Measurements from ENCODE around the gene APOBEC3B.
"Not testable (repeated sequence)": the region's sequence is repeated elsewhere in the genome, so short reads cannot be mapped to it uniquely, and the experiment has no call there.

The APOBEC3B gene

DNA sequence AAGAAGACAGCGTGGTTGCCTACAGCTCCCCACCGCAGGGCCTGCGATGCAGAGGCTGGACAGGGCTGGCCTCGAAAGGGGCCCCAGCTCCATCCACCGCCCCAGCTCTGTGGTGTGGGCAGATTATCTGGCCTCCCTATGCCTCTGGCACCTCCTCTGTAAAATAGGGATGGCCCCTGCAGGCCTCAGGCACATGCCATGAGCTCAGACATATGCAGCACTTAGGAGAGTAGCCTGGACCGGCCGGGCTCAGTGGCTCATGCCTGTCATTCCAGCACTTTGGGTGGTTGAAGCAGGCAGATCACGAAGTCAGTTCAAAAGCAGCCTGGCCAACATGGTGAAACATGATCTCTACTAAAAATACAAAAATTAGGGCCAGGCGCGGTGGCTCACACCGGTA lies 46.1 kb downstream of the APOBEC3B start:
- H3K27ac ChIP-seq = no peak overlapping the region
- TF ChIP-seq, protein P1, sequence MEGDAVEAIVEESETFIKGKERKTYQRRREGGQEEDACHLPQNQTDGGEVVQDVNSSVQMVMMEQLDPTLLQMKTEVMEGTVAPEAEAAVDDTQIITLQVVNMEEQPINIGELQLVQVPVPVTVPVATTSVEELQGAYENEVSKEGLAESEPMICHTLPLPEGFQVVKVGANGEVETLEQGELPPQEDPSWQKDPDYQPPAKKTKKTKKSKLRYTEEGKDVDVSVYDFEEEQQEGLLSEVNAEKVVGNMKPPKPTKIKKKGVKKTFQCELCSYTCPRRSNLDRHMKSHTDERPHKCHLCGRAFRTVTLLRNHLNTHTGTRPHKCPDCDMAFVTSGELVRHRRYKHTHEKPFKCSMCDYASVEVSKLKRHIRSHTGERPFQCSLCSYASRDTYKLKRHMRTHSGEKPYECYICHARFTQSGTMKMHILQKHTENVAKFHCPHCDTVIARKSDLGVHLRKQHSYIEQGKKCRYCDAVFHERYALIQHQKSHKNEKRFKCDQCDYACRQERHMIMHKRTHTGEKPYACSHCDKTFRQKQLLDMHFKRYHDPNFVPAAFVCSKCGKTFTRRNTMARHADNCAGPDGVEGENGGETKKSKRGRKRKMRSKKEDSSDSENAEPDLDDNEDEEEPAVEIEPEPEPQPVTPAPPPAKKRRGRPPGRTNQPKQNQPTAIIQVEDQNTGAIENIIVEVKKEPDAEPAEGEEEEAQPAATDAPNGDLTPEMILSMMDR (conservative IDR thresholded peaks at IDR 0.05) = no peak

DNA sequence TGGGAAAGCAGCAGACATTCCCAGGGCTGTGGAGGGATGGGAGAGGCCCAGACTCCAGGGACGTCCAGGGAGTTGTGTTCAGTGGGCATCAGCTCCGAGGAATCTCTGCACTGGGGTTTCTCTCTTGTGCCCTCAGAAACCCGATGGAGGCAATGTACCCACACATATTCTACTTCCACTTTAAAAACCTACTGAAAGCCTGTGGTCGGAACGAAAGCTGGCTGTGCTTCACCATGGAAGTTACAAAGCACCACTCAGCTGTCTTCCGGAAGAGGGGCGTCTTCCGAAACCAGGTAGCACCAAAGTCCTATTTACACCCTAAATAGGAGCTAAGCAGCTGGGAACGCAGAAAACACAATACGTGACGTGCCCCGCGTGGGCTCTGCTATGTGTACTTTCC lies 47.1 kb downstream of the APOBEC3B start:
- H3K27ac ChIP-seq = no peak overlapping the region
- TF ChIP-seq, protein P1 (conservative IDR thresholded peaks at IDR 0.05) = no peak

DNA sequence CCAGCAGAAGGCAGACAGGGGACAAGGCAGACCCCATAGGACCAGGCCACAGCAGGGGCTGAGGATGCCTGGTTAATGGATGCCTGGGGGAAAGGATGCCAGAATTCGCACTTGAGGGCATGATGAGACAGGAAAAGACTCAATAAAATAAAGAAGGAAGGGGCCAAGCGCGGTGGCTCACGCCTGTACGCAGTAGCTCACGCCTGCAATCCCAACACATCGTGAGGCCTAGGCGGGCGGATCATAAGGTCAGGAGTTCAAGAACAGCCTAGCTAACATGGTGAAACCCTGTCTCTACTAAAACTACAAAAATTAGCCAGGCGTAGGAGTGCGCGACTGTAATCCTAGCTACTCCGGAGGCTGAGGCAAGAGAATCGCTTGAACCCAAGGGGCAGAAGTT lies 48.6 kb downstream of the APOBEC3B start:
- TF ChIP-seq, protein P1 (conservative IDR thresholded peaks at IDR 0.05) = no peak
- H3K27ac ChIP-seq = no peak overlapping the region

DNA sequence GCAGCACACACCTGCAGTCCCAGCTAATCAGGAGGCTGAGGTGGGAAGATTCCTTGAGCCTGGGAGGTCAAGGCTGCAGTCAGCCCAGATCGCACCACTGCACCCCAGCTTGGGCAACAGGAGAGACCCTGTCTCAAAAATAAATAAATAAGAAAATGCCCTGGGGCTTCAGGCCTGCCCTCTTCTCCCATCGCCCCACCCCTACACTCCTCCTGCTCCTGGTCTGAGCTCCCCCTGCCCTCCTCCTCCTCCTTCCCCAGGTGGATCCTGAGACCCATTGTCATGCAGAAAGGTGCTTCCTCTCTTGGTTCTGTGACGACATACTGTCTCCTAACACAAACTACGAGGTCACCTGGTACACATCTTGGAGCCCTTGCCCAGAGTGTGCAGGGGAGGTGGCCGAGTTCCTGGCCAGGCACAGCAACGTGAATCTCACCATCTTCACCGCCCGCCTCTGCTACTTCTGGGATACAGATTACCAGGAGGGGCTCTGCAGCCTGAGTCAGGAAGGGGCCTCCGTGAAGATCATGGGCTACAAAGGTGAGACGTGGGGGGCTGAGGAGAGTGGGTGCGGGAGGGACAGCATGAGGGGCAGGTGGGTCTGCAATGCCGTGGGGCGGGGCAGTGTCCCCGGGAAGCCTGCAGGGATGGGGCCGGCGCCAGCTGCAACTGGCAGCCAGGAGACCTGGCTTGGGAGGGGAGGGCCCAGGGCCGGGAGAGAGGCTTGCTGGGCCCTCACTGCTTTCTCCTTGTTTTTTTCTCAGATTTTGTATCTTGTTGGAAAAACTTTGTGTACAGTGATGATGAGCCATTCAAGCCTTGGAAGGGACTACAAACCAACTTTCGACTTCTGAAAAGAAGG lies 49.5 kb downstream of the APOBEC3B start:
- H3K27ac ChIP-seq = not testable (repeated sequence)

DNA sequence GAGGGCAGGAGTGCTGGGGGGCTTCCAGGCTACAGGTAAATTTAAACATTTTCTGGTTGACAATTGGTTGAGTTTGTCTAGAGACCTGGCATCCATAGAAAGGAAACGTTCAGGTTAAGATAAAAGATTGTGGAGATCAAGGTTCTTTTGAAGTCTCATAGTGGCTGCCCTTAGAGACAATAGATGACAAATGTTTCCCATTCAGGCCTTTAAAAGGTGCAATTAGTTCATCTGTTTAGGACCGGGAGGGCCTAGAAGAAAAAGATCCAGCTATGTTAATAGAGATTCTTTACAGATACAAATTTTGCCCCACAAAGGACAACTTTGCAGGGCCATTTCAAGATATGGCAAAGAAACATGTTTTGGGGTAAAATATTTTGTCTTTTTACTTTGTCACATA lies 54.9 kb downstream of the APOBEC3B start:
- not testable (repeated sequence) for H3K27ac ChIP-seq

DNA sequence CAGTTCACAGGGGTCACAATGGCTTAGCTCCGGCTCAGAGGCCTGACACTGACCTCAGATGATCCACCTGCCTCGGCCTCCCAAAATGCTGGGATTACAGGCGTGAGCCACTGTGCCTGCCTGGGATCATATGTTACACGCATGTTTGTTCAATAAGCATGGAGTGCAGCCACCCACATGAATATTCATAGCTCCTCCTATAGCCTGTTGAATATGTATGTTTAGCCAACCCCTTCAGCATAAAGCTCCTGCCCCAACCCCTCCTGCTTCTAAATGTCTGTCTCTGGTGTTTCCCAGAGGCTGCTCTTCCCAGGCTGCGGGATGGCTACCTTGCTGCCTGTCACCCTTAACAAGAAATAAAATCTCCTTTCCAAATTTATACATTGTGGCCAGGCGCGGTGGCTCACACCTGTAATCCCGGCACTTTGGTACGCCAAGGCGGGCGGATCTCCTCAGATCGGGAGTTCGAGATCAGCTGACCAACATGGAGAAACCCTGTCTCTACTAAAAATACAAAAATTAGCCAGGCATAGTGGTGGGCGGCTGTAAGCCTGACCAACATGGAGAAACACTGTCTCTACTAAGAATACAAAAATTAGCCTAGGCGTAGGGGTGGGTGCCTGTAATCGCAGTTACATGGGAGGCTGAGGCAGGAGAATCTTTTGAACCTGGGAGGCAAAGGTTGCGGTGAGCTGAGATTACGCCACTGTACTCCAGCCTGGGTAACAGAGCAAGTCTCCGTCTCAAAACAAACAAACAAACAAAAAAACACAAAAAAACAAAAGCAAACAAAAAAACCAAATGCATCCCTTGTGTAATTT lies 57.4 kb downstream of the APOBEC3B start:
- TF ChIP-seq, protein P1 (conservative IDR thresholded peaks at IDR 0.05) = no peak
- peak overlapping the region; percentile 84 for H3K27ac ChIP-seq

DNA sequence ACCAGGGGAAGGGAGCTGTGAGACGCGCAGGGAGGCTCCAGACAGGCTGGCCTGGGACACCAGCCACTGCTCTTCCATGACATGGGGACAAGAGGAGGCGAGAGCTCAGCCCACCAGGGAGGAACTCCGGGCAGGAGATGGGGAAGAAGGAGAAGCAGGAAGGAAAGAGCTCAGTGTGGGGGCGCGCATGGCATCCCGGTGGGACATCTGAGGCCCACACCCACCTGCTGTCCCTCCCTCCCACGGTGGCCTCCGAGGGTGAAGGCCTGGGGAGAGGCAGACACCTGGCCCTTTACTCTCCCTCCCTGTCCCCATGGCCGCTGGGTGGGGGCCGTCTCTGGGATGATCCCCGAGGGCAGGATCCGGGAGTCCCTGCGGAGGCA lies 58.0 kb downstream of the APOBEC3B start:
- peak overlapping the region; percentile 84 for H3K27ac ChIP-seq

DNA sequence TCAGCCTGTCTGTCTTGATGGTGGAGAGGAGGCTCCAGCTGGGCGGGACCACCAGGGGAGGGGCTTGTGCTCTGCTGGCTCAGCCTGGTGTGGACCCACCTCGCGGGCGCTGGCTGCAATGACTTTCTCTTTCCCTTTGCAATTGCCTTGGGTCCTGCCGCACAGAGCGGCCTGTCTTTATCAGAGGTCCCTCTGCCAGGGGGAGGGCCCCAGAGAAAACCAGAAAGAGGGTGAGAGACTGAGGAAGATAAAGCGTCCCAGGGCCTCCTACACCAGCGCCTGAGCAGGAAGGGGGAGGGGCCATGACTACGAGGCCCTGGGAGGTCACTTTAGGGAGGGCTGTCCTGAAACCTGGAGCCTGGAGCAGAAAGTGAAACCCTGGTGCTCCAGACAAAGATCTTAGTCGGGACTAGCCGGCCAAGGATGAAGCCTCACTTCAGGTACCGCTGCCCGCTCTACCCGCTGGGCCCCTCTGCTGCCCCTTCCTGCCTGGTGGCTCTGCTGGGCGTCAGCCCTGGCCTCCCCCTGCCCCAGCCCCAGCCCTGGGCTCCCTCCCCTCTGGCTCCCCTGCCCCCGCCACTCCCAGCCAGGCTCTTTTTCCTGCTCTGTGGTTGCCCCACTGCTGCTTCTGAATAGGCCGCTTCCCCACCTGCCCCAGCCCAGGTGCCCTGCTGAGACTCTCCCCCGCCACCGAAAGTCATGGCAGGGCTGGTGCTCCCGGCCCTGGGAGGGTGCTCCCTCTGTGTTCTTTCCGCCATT lies 58.6 kb downstream of the APOBEC3B start, which contains the start of gene APOBEC3F:
Gene APOBEC3F, plus strand, starts transcription at position 327 of the 759 bp plus-strand sequence. Its CDS starts 97 bp downstream, at position 424.
- peak within 1 kb of the TSS; percentile 84 for H3K27ac ChIP-seq

DNA sequence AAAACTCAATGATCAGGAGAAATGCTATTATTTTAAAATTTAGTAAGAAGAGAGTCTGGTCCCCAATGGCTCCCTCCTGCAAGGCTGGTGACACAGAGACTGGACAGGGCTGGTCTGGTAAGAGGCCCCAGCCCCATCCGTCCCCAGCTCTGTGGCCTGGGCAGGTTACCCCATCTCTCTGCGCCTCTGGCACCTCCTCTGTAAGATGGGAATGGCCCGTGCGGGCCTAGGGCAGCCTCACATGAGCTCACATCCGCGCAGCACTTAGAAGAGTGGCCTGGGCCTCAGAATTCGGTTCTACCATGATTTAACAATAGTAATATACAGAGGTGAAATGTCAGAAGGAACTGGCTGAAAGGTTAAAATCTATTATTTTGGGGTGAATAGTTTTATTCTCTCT lies 59.8 kb downstream of the APOBEC3B start:
- TF ChIP-seq, protein P1 (conservative IDR thresholded peaks at IDR 0.05) = no peak
- peak overlapping the region; percentile 84 for H3K27ac ChIP-seq

Measured in VCaP (cell line).